Liver (tissue), 9 donors: ENCODE measurements around the gene HLA-C. TPM values are rescaled to one million over a fixed set of nuclear protein-coding genes. Genes with fewer than 3 reads are reported as not detected.

Experiments
- DNase-seq: peaks from one replicate; pipeline ENCODE4 v3.0.0-alpha.2; 2017; ENCODE audit warnings: low spot score
- H3K27ac ChIP-seq, 2 donors: one replicate each; pipeline ENCODE4 v1.7.0; 2013; ENCODE audit warnings: inconsistent platforms in 2 of 2, low read length in 2 of 2, control low read depth in 1 of 2, low read depth in 1 of 2, mild to moderate bottlenecking in 1 of 2
- H3K27me3 ChIP-seq, 4 donors: one replicate each; pipeline versions ENCODE4 v1.6.1 to v1.7.0; 2013; ENCODE audit warnings: low read length in 3 of 4, inconsistent platforms in 1 of 4, mild to moderate bottlenecking in 1 of 4, moderate library complexity in 1 of 4; ENCODE audit not compliant: control insufficient read depth in 4 of 4, insufficient read depth in 4 of 4
- H3K36me3 ChIP-seq, 4 donors: one replicate each; pipeline versions ENCODE4 v1.6.1 to v1.7.0; 2013; ENCODE audit warnings: low read length in 3 of 4, mild to moderate bottlenecking in 3 of 4, low read depth in 1 of 4, moderate library complexity in 1 of 4; ENCODE audit not compliant: control insufficient read depth in 4 of 4, insufficient read depth in 3 of 4
- H3K4me1 ChIP-seq, 4 donors: one replicate each; pipeline versions ENCODE4 v1.6.1 to v1.7.0; 2013; ENCODE audit warnings: low read length in 3 of 4, mild to moderate bottlenecking in 3 of 4, moderate library complexity in 1 of 4; ENCODE audit not compliant: control insufficient read depth in 4 of 4, insufficient read depth in 4 of 4
- H3K4me3 ChIP-seq, 3 donors: one replicate each; pipeline versions ENCODE4 v1.6.1 to v1.7.0; 2013; ENCODE audit warnings: low read length in 3 of 3, control low read depth in 1 of 3, low read depth in 1 of 3, mild to moderate bottlenecking in 1 of 3
- H3K9ac ChIP-seq, 2 donors: one replicate each; pipeline ENCODE4 v1.7.0; 2013; ENCODE audit warnings: low read length in 2 of 2, mild to moderate bottlenecking in 2 of 2, moderate library complexity in 2 of 2, control low read depth in 1 of 2, low read depth in 1 of 2
- H3K9me3 ChIP-seq, 4 donors: one replicate each; pipeline versions ENCODE4 v1.6.1 to v1.7.0; 2013; ENCODE audit warnings: low read length in 3 of 4; ENCODE audit not compliant: control insufficient read depth in 4 of 4
- ATF3 ChIP-seq: IDR thresholded peaks from 2 replicates; pipeline ENCODE4 v1.6.1; 2016; ENCODE audit warnings: antibody characterized with exemption
- CTCF ChIP-seq: fragments of 150-350 bp; IDR thresholded peaks from 2 replicates; pipeline ENCODE4 v1.5.1; 2017; ENCODE audit warnings: improper control_type of control experiment, low read depth, low read length; ENCODE audit not compliant: missing input control
- EGR1 ChIP-seq, 2 donors: IDR thresholded peaks; 2 replicates each; pipeline ENCODE4 v1.6.1; 2016 to 2018; ENCODE audit warnings: antibody characterized with exemption in 2 of 2, low read depth in 2 of 2
- FOXA1 ChIP-seq: IDR thresholded peaks from 2 replicates; pipeline ENCODE4 v1.6.1; 2016; ENCODE audit warnings: antibody characterized with exemption
- HNF4A ChIP-seq, 2 donors: conservative IDR thresholded peaks; 2 replicates each; pipeline ENCODE4 v1.6.1; 2016; ENCODE audit warnings: antibody characterized with exemption in 2 of 2, mild to moderate bottlenecking in 2 of 2
- HNF4G ChIP-seq: IDR thresholded peaks from 2 replicates; pipeline ENCODE4 v1.6.1; 2016; ENCODE audit warnings: antibody characterized with exemption
- JUND ChIP-seq, 2 donors: IDR thresholded peaks; 2 replicates each; pipeline ENCODE4 v1.6.1; 2016; ENCODE audit warnings: antibody characterized with exemption in 2 of 2
- NR2F2 ChIP-seq: IDR thresholded peaks from 2 replicates; pipeline ENCODE4 v1.6.1; 2016; ENCODE audit warnings: antibody characterized with exemption
- RAD21 ChIP-seq, 2 donors: IDR thresholded peaks; 2 replicates each; pipeline ENCODE4 v1.6.1; 2016; ENCODE audit warnings: antibody characterized with exemption in 2 of 2, mild to moderate bottlenecking in 2 of 2
- REST ChIP-seq: IDR thresholded peaks from 2 replicates; pipeline ENCODE4 v1.6.1; 2016; ENCODE audit warnings: antibody characterized with exemption, mild to moderate bottlenecking
- RXRA ChIP-seq, 2 donors: IDR thresholded peaks; 2 replicates each; pipeline ENCODE4 v1.6.1; 2017 to 2018; ENCODE audit warnings: antibody characterized with exemption in 2 of 2, mild to moderate bottlenecking in 1 of 2
- TAF1 ChIP-seq: conservative IDR thresholded peaks from 2 replicates; pipeline ENCODE4 v1.6.1; 2016; ENCODE audit warnings: antibody characterized with exemption, mild to moderate bottlenecking
- WGBS: extraction: QIAGEN DNeasy Blood & Tissue Kit; methylation state at CpG from one replicate; pipeline ENCODE4 v1.1.7; 2013; 5-methylcytosine and 5-hydroxymethylcytosine counted together
- polyA plus RNA-seq, 2 donors: library from polyadenylated mRNA; stranded (reverse) in 1 of 2; unstranded in 1 of 2; fragments of 200-250 nt in 1 of 2; fragments of >200 nt in 1 of 2; fragmentation: Nextera tagmentation in 1 of 2; extraction: Ambion mirVana in 1 of 2; gene quantifications; one replicate each; pipeline versions ENCODE4 v1.2.1 to v1.2.3, GENCODE V29; 2013 to 2015
- total RNA-seq, 2 donors: library from RNA; depleted of rRNA; stranded (reverse); fragments of >200 nt; gene quantifications; one replicate each; pipeline ENCODE4 v1.2.3, GENCODE V29; 2014
- TF ChIP-seq, protein P1 (sequence below): IDR thresholded peaks from 2 replicates; pipeline ENCODE4 v1.6.1; 2016; ENCODE audit warnings: antibody characterized with exemption
- TF ChIP-seq, protein P2 (sequence below): IDR thresholded peaks from 2 replicates; pipeline ENCODE4 v1.6.1; 2016; ENCODE audit warnings: antibody characterized with exemption
- donor health status: healthy.
- donor health status: healthy.
- donor health status: healthy.
- donor health status: healthy.
- donor health status: healthy.

Gene HLA-C
- total and polyA plus RNA-seq, 4 donors, result 232 to 317 (median 270) TPM

DNA sequence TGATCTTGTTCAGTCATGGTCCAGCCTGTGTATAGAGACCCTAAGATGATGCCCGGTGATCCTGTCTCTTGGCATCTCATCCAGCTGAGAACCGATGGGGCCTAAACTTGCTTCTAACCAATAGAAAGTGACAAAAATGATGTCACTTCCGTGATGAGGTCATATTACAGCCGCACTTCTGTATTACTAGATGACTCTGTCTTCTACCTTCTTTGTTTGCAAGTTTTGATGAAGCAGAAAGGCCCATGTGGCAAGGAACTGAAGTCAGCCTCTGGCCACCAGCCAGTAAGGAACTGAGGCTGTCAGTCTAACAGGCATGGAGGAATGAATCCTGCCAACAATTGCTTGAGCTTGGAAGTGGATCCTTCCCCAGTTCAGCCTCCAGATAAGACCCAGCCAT lies 32.8 kb upstream of the HLA-C start:
- TF ChIP-seq ATF3 (no peak), TAF1 (no peak), FOXA1 (no peak), HNF4A (conservative IDR thresholded peaks at IDR 0.05) (no peak)
- Histone ChIP-seq H3K36me3 (no peaks in the 10 kb centered on the region), H3K27ac (no peak overlapping the region), H3K4me3 (no peak overlapping the region), H3K9me3 (peaks cover 0 to 3% (median 0%) of the 10 kb centered on the region in 4 donors), H3K27me3 (peaks cover 0 to 12% (median 0%) of the 10 kb centered on the region in 4 donors), H3K4me1 (peaks cover 0 to 2% (median 0%) of the 10 kb centered on the region in 4 donors), H3K9ac (no peak overlapping the region)
- no peak for DNase-seq
- WGBS, result 78% methylated on average over 4 of the region's 4 CpGs

GRCh38 chr6:31300797-31301196 lies 28.9 kb upstream of the HLA-C start:
- H3K4me1 ChIP-seq, result no peaks in the 10 kb centered on the region
- no peaks in the 10 kb centered on the region for H3K36me3 ChIP-seq
- no peak overlapping the region for H3K27ac ChIP-seq
- no peak overlapping the region for H3K9ac ChIP-seq
- DNase-seq, result no peak
- H3K9me3 ChIP-seq, result no peaks in the 10 kb centered on the region
- H3K4me3 ChIP-seq, result no peak overlapping the region
- WGBS, result 59% methylated on average over 4 of the region's 4 CpGs
- TF ChIP-seq EGR1 (IDR thresholded peaks at IDR 0.05; ENCODE audit: low read depth in 2 of 2), result no peak
- no peak for TF ChIP-seq ATF3
- no peak for TF ChIP-seq FOXA1
- TF ChIP-seq NR2F2, result no peak
- no peak for TF ChIP-seq TAF1
- TF ChIP-seq RAD21 (IDR thresholded peaks at IDR 0.05), result no peak
- peaks cover 0 to 6% (median 2%) of the 10 kb centered on the region in 4 donors for H3K27me3 ChIP-seq

DNA sequence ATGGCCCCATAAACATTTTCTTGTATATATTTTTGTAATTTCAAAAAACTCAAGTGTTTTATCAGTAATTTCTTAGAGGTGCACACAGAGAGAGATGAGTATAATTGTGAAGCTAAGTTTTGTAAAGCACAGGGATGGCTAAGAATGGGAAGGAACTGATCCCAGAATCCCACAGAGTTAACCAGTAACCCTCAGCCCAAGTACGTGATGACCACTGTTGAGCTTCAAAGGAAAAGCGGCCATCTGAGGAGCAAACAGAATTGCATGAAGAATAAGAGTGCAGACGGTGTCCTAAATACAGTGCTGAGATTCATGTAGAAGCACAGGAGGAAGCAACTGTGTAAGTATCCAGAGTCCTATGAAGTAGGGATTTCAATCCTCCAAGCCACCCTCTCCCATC lies 28.1 kb upstream of the HLA-C start:
- Histone ChIP-seq H3K9ac (no peak overlapping the region), H3K9me3 (no peaks in the 10 kb centered on the region), H3K36me3 (no peaks in the 10 kb centered on the region), H3K4me3 (no peak overlapping the region), H3K27ac (no peak overlapping the region), H3K4me1 (no peaks in the 10 kb centered on the region), H3K27me3 (peaks cover 0 to 6% (median 2%) of the 10 kb centered on the region in 4 donors)
- 52% methylated on average over 3 of the region's 3 CpGs for WGBS
- no peak for DNase-seq
- TF ChIP-seq, protein P1, sequence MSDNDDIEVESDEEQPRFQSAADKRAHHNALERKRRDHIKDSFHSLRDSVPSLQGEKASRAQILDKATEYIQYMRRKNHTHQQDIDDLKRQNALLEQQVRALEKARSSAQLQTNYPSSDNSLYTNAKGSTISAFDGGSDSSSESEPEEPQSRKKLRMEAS, result no peak
- TF ChIP-seq TAF1, result no peak
- TF ChIP-seq FOXA1, result no peak
- TF ChIP-seq JUND (IDR thresholded peaks at IDR 0.05), result no peak
- TF ChIP-seq ATF3, result no peak
- TF ChIP-seq NR2F2, result no peak
- no peak for TF ChIP-seq RAD21 (IDR thresholded peaks at IDR 0.05)
- TF ChIP-seq HNF4G, result no peak
- TF ChIP-seq, protein P2, sequence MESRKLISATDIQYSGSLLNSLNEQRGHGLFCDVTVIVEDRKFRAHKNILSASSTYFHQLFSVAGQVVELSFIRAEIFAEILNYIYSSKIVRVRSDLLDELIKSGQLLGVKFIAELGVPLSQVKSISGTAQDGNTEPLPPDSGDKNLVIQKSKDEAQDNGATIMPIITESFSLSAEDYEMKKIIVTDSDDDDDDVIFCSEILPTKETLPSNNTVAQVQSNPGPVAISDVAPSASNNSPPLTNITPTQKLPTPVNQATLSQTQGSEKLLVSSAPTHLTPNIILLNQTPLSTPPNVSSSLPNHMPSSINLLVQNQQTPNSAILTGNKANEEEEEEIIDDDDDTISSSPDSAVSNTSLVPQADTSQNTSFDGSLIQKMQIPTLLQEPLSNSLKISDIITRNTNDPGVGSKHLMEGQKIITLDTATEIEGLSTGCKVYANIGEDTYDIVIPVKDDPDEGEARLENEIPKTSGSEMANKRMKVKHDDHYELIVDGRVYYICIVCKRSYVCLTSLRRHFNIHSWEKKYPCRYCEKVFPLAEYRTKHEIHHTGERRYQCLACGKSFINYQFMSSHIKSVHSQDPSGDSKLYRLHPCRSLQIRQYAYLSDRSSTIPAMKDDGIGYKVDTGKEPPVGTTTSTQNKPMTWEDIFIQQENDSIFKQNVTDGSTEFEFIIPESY, result no peak
- no peak for TF ChIP-seq CTCF
- no peak for TF ChIP-seq RXRA (IDR thresholded peaks at IDR 0.05)
- no peak for TF ChIP-seq HNF4A (conservative IDR thresholded peaks at IDR 0.05)
- no peak for TF ChIP-seq REST
